Duodenal mucosa (tissue), 2 donors: ENCODE results near the gene PLCB4.

Experiments
- H3K27ac ChIP-seq: one replicate; pipeline ENCODE4 v1.7.0; 2013; ENCODE audit warnings: low read depth, low read length
- H3K27me3 ChIP-seq, 2 donors: one replicate each; pipeline ENCODE4 v1.7.0; 2013; ENCODE audit warnings: low read length in 2 of 2, control low read depth in 1 of 2; ENCODE audit not compliant: insufficient read depth in 2 of 2, control insufficient read depth in 1 of 2
- H3K36me3 ChIP-seq, 2 donors: one replicate each; pipeline ENCODE4 v1.7.0; 2013; ENCODE audit warnings: low read length in 2 of 2, control low read depth in 1 of 2; ENCODE audit not compliant: insufficient read depth in 2 of 2, control insufficient read depth in 1 of 2
- H3K4me1 ChIP-seq, 2 donors: one replicate each; pipeline ENCODE4 v1.7.0; 2013; ENCODE audit warnings: low read length in 2 of 2, control low read depth in 1 of 2; ENCODE audit not compliant: insufficient read depth in 2 of 2, control insufficient read depth in 1 of 2
- H3K4me3 ChIP-seq, 2 donors: one replicate each; pipeline ENCODE4 v1.7.0; 2013; ENCODE audit warnings: low read length in 2 of 2, low read depth in 1 of 2
- H3K9ac ChIP-seq, 2 donors: one replicate each; pipeline ENCODE4 v1.7.0; 2013; ENCODE audit warnings: low read length in 2 of 2, low read depth in 1 of 2
- H3K9me3 ChIP-seq, 2 donors: one replicate each; pipeline ENCODE4 v1.7.0; 2013; ENCODE audit warnings: low read length in 2 of 2, control low read depth in 1 of 2; ENCODE audit not compliant: control insufficient read depth in 1 of 2

PLCB4 gene

GRCh38 chr20:9332791-9333479 is 264.0 kb downstream of the PLCB4 start:
- H3K9ac ChIP-seq, result no peak overlapping the region
- no peak overlapping the region for H3K27ac ChIP-seq
- H3K4me3 ChIP-seq, result no peak overlapping the region
- H3K36me3 ChIP-seq, result no peaks in the 10 kb centered on the region
- no peaks in the 10 kb centered on the region for H3K9me3 ChIP-seq
- H3K4me1 ChIP-seq, result peaks cover 12 to 25% of the 10 kb centered on the region in 2 donors
- H3K27me3 ChIP-seq, result no peaks in the 10 kb centered on the region

DNA sequence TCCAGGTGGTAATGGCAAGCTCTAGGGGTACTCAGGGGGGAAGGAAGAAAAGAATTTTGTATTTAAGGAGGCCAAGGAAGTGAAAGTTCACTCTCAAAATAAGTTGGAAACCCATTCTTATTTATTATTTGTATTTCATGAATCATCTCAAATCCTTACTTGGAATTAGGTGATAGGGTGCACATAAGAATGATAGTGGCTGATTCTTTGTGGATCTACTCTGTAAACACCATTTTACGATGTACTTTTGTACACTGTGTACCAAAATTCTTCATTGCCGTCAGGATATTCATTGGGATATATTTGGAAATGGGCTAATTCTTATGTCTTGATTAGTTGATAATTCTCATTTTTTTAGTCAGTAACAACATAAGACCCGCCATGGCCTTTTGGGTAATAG is 266.0 kb downstream of the PLCB4 start:
- Histone ChIP-seq H3K27me3 (no peaks in the 10 kb centered on the region), H3K36me3 (no peaks in the 10 kb centered on the region), H3K9me3 (no peaks in the 10 kb centered on the region), H3K9ac (no peak overlapping the region), H3K4me3 (no peak overlapping the region), H3K27ac (no peak overlapping the region), H3K4me1 (peaks cover 8 to 19% of the 10 kb centered on the region in 2 donors)

DNA sequence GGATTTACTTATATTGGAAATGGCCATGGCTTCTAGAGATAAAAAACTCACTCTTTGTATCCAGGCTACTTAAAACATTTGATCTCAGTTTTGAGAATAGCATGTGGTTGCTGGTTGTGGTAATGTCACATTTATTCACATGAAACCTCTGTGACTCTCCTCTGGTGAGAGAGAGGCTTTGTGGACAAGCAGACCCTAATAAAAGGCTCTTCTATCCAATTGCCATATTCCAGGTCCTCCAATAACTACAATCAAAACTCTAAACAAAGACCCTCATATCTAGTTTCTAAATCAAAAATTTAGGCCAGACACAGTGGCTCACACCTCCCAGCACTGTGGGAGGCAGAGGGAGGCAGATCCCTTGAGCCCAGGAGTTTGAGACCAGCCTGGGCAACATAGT is 269.2 kb downstream of the PLCB4 start:
- Histone ChIP-seq H3K4me1 (no peaks in the 10 kb centered on the region), H3K9me3 (no peaks in the 10 kb centered on the region), H3K36me3 (no peaks in the 10 kb centered on the region)

GRCh38 chr20:9339708-9340107 is 270.8 kb downstream of the PLCB4 start:
- Histone ChIP-seq H3K9ac (no peak overlapping the region), H3K4me1 (no peaks in the 10 kb centered on the region), H3K27ac (no peak overlapping the region), H3K36me3 (no peaks in the 10 kb centered on the region), H3K9me3 (no peaks in the 10 kb centered on the region), H3K4me3 (no peak overlapping the region), H3K27me3 (no peaks in the 10 kb centered on the region)

More for the DNA sequence above, 269.2 kb downstream of the PLCB4 start:
- H3K9ac ChIP-seq, result no peak overlapping the region
- H3K27ac ChIP-seq, result no peak overlapping the region
- H3K4me3 ChIP-seq, result no peak overlapping the region
- no peaks in the 10 kb centered on the region for H3K27me3 ChIP-seq

DNA sequence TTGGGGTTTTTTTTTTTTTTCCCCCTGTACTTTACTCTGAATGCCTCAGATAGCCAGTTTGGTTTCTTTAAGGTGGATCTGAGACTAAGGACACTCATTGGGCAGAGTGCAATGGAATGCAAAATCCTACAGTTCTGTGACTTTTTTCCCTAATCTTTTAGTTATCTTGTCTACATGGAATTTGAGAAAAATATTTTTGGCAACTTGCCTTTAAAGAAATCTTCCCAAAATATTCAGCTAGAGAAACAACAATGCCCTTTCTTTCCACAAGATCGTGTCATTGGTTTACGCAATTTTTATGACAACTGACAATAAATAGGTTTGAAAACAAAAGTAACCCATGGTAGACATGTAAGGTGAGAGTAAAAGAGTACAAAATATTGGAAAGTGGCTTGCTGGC is 273.8 kb downstream of the PLCB4 start:
- Histone ChIP-seq H3K27me3 (no peaks in the 10 kb centered on the region), H3K4me1 (no peaks in the 10 kb centered on the region), H3K36me3 (no peaks in the 10 kb centered on the region), H3K4me3 (no peak overlapping the region), H3K9me3 (no peaks in the 10 kb centered on the region), H3K27ac (no peak overlapping the region), H3K9ac (no peak overlapping the region)

DNA sequence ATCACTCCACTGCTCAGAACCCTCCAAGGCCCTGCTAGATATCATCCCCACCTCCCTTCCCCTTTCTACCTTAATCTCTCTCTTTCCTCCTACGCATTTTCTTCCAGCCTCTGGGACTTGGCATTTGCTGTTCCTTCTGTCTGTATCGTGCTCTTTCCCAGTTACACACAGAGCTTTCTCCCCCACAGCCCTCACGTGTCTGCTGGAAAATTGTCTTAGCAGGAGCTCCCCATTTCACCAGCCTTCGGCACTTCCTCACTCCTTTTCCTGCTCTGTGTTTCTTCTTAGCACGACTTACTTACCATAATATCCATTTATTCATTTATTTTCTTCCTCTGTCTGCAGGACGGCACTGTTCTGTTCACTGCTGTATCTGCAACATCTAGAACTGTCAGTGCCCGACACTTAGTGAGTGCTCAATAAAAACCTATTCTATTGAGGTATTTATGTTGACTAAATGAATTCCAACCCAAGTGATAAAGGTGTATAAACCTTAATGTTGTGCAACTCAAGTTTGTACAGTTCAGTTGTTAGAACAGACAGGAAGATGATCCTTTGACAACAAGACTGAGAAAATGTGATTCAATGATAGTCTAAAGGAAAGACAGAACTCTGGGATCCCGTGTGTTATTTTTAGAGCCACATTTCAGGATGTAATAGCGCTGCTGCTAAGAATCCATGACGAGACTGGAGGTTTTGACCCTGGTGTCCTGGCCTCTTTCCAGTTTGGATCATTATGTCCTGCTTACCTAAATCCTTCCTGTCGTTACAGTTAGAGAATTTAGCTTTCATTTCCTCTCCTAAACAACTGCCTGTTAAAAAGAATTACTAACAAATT is 275.4 kb downstream of the PLCB4 start:
- no peaks in the 10 kb centered on the region for H3K4me1 ChIP-seq
- no peak overlapping the region for H3K27ac ChIP-seq
- no peaks in the 10 kb centered on the region for H3K9me3 ChIP-seq
- no peak overlapping the region for H3K4me3 ChIP-seq
- H3K36me3 ChIP-seq, result no peaks in the 10 kb centered on the region
- no peaks in the 10 kb centered on the region for H3K27me3 ChIP-seq
- no peak overlapping the region for H3K9ac ChIP-seq

DNA sequence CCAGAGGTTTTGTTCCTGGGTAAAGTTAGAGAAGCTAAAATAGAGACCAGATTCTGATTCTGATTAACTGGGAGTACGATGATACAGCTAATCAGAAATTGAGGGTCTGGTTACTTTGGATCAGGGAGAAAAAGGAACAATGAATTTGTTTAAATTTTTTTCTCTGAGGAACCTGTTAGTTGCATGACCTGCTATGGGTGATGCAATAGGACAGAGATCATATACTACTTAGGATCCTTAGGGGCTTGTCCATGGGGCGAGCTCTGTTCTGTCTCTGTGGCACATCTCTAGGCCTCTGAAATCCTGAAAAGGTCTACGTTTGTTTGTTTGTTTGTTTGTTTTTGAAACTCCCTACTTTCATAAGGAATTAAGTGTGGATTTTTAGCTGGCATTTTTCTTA is 279.4 kb downstream of the PLCB4 start:
- no peak overlapping the region for H3K9ac ChIP-seq
- no peaks in the 10 kb centered on the region for H3K36me3 ChIP-seq
- no peaks in the 10 kb centered on the region for H3K27me3 ChIP-seq
- no peaks in the 10 kb centered on the region for H3K9me3 ChIP-seq
- peaks cover 0 to 6% of the 10 kb centered on the region in 2 donors for H3K4me1 ChIP-seq
- H3K27ac ChIP-seq, result no peak overlapping the region
- no peak overlapping the region for H3K4me3 ChIP-seq

DNA sequence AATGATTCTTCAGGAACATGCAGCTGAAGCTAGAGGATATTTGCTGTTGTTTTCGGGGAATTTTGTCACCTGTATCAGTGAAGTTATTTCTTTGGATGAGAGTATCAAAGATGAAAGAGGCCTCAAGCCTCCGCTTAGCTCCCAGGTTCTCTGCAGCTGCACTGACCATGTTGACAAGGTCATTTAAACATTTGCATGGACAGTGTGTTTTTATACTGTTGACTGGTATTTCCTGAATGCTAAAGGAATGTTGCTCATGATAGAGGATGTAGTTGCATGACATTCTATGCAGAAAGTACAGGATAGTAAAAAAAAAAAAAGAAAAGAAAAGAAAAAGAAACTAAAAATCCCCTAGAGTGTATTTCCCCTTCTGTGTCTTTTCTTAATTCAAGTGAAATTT is 279.9 kb downstream of the PLCB4 start:
- Histone ChIP-seq H3K9me3 (no peaks in the 10 kb centered on the region), H3K27ac (no peak overlapping the region), H3K36me3 (no peaks in the 10 kb centered on the region), H3K9ac (no peak overlapping the region), H3K4me3 (no peak overlapping the region), H3K27me3 (no peaks in the 10 kb centered on the region), H3K4me1 (peaks cover 0 to 6% of the 10 kb centered on the region in 2 donors)

DNA sequence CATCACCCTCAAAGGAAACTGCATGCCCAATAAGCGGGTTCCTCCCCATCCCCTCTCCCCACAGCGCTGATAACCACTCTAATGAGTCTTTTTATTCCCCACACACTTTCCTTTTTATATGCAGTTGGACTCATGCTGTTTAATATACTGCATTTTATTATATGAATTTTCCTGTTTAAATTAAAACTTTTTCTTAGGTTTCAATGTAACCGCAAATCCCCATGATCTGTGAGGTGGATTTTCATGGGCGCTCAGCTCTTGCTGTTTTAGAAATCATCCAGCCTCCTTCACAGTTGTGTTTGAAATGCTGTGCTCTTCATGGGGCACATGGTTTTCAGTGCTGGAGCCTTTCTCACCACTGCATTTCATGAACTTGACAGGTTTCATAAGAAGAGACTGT is 280.4 kb downstream of the PLCB4 start:
- Histone ChIP-seq H3K27me3 (no peaks in the 10 kb centered on the region), H3K4me3 (no peak overlapping the region), H3K27ac (no peak overlapping the region), H3K9me3 (no peaks in the 10 kb centered on the region), H3K36me3 (no peaks in the 10 kb centered on the region), H3K9ac (no peak overlapping the region), H3K4me1 (peaks cover 0 to 6% of the 10 kb centered on the region in 2 donors)

- H3K9me3 ChIP-seq, result no peaks in the 10 kb centered on the region
- H3K4me3 ChIP-seq, result no peak overlapping the region
- no peaks in the 10 kb centered on the region for H3K27me3 ChIP-seq
- no peak overlapping the region for H3K9ac ChIP-seq
- H3K36me3 ChIP-seq, result no peaks in the 10 kb centered on the region
- H3K4me1 ChIP-seq, result peaks cover 0 to 6% of the 10 kb centered on the region in 2 donors
- H3K27ac ChIP-seq, result no peak overlapping the region
Measured at GRCh38 chr20:9352739-9353138, 283.9 kb downstream of the PLCB4 start.
